ENCODE measurements around the gene HHAT.

HHAT gene

DNA sequence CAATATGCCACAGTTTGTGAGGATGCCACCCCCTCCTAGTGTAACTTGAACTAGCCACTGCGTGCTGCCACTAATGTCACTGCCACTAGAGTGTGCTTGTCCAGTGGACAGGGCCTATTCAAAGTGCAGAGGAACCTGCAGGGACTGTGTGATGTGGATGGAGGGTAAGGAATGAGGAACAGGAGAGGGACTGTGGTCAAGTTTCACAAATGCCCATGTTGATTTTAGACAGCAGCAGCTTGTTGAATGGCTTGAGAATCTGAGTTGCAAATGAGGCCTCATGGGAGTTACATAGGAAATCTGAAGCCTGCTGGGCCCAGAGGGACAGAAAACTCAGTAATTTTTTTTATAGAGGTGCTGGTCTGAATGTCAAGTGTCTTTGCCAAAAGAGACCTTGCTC lies 112.3 kb downstream of the HHAT start:
- DNase-seq (ENCODE audit: low read depth): no peak

DNA sequence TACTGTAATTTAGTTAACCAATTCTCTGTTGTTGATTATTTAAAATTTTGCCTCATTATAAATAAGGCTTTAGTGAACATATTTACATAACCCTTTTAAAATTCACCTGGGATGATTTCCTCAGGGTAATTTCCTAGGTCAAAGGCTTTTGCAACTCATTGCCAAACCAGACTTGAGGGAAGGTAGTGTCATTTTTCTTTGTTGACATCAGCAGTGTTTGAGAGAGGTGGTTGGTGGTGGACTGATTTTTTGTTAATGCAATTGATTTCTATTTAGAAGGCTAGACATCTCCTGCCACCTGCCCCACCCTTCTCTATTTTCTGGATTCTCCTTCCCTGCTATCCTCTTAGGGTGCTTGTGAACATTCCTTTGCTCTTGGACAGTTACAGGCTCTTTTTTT lies 116.8 kb downstream of the HHAT start:
- DNase-seq (ENCODE audit: low read depth): no peak

DNA sequence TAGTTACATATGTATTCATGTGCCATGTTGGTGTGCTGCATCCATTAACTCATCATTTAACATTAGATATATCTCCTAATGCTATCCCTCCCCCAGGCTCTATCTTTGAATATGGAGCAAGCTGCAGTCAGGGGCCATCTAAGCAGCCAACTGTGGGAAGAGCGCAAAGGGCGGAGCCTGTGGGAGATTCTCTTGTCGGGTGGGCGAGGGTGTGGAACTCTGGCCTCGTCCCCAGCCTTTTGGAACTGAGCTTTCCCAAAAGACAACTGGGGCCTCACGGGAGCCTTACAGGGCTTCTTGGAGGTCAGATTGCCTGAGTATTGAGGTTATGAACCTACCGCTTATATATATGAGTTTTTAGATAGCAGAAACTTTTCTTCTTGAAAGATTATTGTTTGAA lies 117.2 kb downstream of the HHAT start:
- DNase-seq (ENCODE audit: low read depth): no peak

DNA sequence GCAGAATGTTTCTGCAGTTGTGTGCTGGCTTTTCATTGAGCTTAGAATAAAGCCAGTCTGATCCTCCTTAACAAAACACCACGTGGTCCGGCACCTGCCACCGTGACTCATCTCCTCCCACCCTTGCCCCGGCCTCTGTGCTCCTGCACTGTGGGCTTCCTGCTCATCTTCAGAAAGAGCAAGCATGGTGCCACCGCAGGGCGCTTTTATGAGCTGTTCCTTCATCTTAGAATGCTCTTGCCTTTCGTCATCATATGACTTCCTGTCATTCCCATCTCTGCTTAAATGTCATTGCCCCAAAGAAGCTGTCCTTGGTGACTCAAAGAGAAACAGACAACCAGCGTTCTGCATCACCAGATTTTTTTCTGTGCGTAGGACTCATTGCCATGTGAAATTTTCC lies 117.8 kb downstream of the HHAT start:
- DNase-seq (ENCODE audit: low read depth): peak; percentile 73

DNA sequence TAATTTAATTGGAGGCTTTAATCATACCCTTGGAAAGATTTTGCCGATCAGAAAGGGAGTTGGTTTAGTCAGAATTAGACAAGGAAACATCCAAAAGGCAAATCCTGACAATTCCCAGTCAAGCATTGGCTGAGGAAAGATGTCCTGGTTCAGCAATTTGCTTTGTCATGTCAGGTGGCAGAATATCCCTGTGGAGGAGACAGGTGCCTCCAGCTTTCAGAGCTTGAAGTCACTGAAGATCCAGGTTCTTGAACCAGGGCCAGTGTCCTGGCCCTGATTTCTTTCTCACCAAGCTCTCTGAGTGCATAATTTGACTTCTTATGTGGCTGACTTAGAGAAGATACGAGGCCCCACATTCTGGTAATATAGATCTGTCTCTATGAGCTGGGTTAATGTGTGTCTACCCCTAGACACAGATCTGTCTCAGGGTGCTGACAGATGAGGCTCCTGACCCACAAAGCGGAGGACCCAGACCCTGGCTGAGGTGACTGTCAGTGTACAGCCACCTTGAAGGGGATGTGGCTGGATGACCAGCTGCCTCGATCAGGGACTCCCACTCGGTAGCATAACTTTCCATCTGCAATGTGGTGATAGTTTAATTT lies 118.9 kb downstream of the HHAT start:
- no peak for DNase-seq (ENCODE audit: low read depth)

DNA sequence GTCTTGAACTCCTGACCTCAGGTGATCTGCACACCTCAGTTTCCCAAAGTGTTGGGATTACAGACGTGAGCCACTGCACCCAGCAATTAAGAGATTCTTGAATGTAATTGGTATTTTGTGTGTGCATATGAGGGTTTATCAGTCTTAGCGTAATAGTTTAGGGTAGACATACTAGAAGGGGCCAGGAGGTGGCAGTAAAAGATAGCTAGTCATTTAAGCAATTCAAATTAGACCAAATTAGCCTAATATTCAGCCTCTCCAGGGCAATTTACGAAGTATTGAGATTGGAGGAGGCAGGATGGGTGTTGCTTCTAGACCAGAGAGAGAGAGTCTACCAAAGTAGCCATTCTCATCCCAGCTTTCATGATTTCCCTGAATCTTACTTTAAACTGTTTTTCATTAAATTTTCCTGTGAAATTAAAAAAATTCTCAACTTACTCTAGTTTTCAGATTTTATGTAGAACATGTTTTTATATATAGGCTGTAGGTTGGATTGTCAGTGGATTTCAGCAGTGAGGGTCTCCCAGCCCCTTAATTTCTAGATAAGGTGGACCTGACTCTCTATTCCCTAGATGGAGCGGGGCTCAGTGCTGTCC lies 119.7 kb downstream of the HHAT start:
- no peak for DNase-seq (ENCODE audit: low read depth)

DNA sequence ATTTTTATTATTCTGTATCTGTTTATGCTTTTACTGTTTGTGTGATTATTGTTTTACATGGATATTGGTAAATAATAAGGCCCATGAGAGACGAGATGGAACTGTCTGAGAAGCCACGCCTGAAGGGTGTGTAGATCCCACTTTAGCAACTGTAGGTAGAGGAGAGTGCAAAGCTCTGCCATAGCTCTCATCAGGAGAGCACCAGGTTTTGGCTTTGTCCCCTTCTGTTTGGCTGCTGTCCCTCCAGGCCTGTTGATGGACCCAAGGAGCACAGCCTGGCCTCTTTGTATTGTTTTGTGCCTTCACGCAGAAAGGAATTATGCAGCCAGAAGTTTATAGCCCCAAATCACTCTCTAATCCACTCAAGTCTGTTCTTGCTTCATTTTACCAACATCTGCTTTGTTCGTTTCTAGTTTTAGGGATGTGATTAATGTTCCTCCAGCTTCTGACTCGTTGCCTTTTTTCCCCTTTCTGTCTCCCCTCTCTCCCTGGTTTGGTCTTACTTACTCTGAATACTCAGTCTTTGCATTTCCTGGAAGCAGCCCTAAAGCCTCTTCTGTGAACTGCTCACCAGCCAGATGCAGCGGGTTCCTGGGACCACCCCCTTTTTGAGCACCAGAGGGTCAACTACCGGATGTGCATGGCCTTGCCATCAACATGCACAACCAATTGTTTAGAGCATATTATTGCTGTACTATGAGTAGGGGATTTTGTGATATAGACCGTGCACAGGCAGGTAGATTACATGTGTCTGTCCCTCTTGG lies 127.3 kb downstream of the HHAT start:
- DNase-seq (ENCODE audit: low read depth): no peak

DNA sequence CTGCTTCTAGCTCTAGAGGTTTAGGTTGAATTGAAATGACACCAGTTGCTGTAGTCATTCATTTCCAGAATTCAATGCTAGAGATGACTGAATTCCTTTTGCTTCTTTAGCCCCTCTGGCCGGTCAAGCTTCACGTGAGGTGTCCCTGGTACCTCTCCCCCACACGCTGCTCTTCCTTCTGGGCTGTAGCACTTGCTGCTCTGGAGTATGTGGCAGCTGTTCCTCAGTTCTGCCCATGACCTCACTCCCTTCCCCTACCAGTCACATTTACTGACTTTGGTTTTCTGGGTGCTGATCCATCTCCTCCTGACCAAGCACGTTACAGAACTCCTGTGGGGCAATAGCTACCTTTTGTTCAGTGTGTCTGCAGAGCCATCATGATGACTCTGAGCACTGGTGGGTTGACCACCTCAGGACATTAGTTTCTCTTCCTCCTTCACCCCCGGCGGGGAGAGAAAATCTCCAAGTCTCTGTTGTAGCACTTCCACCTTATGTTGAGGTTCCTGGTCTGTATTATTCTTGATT lies 128.1 kb downstream of the HHAT start:
- DNase-seq (ENCODE audit: low read depth): no peak

DNA sequence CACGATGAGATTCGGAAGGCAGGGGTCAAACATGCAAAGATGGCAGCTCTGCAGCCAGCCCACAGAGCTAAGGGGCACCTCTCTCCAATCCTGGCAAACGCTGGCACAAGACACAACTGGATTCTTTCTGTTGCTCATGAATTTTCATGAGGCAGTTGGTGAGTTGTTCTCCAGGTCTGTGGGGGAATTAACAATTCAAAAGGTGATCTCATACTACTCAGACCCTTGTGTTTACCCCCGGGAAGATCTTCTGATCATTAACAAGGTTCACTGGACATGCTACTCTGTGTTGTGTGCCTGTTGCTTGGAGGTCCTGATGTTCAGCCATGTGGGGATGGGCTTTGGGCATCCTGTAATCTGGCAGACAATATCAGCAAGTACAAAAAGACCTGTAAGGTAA lies 128.9 kb downstream of the HHAT start:
- DNase-seq (ENCODE audit: low read depth): no peak

DNA sequence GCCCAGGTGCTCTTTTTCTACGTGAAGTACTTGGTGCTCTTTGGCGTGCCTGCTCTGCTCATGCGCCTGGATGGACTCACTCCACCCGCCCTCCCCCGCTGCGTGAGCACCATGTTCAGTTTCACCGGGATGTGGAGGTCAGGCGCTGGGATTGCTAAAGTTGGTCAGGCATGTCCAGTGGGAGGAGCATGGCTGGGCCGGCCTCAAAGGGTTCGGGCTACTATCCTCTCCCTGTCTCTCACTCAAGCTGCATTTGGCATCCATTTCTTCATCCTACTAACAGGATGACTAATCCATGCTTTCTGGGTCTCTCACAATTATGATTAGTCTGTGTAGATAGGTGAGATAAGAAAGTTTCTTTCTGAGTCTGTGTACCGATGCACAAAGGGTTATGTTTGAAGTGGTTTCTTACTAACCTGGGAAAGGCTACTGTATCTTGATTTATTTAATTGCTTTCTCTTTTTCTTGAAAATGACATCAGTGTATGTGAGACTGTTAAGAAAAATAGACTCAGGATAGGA lies 135.9 kb downstream of the HHAT start:
- DNase-seq (ENCODE audit: low read depth): no peak

DNA sequence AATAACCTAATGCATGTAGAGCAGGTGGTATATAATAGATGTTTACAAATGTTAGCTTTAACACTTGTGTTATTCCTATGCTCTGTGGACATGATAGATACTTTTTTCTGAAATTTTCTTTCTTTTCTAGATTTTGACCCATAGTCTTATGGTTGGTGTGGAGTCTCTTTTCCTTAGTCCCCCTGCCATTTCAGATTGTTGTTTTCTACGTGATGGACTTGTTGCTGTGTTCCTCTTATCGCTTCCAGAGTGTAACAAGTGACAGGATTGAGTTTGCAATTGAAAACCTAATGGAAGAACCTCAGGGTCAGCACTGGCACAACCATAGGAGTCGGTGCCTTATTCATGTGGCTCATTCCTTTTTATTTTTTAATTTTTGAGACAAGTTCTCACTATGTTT lies 136.4 kb downstream of the HHAT start:
- DNase-seq (ENCODE audit: low read depth): no peak

DNA sequence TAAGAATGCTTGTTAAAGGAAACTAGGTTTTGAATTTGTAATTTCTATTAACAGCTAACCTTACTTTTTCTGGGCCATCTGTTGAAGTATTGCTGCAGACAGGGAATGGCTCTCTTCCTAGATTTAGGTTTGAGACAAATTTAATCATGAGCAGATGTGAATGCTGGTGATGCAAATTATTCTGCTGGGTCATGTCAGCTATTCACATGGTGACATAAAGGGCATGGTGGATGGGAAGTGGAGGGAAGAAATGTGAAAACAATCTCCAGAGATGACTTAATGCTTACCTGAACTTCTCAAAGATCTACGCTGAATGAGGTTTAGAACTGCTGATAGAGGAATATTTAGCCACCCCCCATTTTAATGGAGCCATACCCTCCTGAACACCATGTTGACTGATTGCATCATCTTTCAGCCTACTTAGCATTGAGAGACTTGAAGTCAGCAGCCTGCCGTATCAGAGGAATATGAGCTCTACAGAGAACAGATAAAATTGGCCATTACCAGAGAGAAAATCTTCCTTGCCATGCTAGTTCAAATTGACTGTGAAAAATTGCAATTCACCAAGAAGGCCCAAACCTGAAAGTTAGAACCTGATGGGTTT lies 138.8 kb downstream of the HHAT start:
- no peak for DNase-seq (ENCODE audit: low read depth)

DNA sequence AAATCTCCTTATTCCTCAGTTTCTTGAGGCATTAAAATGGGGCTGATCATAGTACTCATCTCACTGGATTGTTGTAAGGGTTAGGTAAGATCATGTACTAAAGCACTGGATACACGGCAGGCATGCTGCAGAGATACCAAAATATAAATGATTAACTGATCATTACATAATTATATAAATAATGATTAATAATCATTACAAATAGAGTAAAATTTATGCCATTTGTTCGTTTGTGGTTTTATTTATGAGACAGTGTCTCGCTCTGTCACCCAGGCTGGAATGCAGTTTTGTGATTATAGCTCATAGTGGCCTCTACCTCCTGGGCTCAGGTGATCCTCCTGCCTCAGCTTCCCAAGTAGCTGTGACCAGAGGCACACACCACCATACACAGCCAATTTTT lies 140.7 kb downstream of the HHAT start:
- no peak for DNase-seq (ENCODE audit: low read depth)

DNA sequence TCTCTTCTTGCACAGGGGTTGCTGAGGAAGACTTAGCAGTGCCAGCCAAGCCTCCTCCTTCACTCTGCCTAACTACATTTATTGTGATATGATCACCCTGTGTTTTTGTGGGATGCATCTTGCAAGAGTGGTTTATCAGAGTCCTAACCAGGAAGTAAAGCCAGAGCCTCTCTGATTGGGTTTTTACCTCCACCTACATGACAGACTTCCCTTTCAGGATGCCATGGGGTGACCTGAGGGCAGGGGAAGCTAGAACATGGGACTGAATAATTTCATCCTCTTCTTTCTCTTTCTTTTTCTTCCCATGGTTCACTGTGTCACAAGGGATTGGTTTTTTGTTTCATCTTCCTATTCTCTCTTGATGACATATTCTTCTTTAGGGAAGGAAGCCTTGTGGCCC lies 146.6 kb downstream of the HHAT start:
- no peak for DNase-seq (ENCODE audit: low read depth)

DNA sequence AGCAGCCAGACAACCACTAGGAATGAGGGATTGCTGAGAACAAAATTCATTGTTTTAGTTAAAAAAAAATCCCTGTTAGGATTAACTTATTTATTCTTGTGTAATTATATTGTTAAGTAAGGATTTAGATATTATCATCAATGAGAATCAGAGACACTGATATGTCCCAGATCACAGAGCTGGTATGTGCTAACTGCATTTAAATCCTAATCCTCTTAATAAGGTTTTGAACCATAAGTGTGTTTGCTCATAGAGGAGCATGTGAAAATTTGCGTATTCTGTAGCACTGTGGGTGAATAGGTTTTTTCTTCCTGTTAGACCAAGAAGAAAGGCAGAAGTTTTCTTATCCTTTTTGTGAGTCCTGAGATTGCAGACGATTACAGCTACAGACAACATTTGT lies 147.1 kb downstream of the HHAT start:
- no peak for DNase-seq (ENCODE audit: low read depth)

DNA sequence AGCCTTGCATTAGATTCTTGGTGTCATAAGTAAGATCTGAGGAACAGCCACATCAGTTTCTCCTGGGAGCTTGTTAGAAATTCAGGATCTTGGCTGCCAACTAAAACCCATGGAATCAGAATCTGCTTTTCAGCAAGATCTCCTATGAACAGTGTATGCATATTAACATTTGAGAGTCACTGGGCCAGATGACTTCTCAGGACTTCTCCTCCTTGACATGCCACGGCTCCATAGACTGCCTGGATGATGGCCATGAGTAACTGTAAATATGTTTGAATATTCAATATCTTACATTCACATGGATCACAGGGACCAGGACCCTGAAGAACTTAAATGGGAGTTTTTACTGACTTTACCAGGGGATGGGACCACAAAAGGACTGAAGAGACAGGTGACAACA lies 148.0 kb downstream of the HHAT start:
- DNase-seq (ENCODE audit: low read depth): no peak

DNA sequence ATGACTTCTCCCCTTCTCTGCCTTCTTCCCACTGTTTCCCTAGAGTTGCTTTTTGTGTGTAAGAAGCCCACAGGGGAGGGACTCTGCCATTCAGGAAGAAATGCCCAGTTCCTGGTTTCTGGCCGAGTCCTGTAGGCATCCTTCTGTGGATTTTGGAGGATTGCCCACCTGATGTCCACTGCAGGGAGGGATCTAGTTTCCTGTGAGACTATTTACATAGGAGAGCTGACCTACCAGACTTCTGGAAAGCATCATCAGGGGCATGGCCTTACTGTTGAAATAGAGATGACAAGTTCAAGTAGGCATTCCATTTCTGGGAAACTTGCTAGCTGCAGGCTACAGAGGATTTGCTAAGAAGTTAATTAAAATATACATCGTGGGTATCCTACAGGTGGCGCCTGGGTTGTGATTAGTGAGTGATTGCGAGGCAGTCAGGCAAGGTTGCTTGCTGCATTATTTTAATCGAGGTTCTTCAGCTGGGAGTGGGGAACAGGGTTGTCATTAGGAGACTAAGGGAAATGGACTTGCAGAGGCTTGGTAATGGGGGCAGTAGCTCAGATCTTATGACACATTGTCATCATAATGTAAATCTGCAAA lies 148.7 kb downstream of the HHAT start:
- DNase-seq (ENCODE audit: low read depth): no peak

DNA sequence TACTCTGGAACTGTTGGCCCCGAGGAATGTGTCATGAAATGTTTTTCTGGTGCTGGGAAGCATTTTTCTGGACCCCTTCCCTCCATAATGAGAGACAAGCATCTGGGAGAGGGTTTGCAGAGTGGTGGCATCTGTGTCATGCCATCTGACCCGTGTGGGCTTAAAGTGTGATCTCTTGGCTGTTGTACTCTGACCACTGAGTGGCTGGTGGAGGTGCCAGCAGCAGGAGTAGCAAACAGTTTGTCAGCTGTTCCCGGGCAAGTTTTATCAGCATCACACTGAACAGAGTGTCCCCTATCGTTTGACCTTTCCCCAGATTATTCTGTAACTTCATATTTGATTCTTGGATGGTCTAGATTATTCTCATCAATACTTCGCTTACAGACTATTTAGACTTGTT lies 150.1 kb downstream of the HHAT start:
- no peak for DNase-seq (ENCODE audit: low read depth)

DNA sequence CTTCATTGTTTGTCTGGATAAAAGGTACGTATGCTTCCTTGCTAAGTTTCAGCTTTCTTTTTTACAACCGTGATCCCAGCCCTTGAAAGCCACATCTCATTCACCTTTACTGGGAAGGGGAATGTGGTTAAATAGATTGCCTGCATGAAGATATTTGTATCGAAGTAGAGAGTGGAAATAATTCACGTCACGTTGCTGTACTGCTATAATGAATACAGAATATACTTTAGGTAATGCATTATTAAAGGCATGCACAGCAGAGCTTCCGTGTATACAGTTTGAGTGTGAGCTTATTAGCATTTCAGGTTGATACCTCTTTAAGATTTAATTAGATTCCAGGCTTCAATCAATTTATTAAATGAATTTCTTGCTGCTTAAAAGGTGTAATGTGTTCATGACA lies 153.8 kb downstream of the HHAT start:
- no peak for DNase-seq (ENCODE audit: low read depth)

DNA sequence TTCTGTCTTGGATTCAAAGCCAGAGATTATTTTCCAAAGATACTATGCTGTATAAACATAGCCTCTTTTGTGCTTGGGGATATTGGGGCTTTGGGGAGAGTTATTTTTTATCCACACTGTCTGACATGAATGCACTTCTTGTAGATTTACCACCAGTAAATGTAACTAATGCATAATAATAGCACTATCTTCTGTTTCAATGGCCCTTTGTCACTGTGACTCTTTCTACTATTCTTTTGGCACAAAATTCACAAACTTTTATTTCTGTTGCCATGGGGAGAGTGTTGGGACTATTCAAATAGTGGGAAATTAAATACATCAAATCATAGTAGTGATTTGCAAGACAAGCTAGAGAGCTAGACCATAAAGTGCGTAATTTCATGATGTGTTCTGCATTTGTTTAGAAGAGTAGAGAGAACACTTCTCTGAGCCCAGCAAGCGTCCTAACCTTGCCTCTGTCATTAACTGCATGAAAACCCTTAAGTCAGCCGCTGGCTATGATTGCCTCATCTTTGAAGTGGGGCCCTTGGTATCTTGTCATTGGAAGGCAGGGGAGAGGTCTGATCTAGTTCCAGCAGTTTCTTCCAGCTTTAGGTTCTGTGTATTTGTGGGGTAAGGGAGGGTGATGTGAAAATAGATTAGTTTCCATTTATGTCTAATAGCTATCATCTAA lies 154.4 kb downstream of the HHAT start:
- no peak for DNase-seq (ENCODE audit: low read depth)

DNA sequence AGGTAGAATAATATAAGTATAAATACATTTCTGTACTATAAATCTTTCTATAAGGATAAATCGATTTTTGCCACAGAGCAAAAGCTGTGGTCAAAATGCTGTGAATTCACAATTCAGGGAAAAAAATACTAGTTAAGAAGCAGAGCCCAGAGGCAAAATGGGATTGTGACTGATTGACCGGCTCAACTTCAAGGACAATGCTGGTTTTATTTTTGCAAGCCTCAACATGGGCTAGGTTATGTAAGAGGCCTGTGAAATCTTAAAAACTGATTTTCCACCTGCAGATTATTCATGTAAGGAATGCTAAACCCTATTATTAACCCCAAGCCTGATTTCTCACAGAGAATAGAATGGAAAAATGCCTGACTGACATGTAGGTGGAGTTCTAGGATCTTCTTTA lies 155.1 kb downstream of the HHAT start:
- no peak for DNase-seq (ENCODE audit: low read depth)

DNA sequence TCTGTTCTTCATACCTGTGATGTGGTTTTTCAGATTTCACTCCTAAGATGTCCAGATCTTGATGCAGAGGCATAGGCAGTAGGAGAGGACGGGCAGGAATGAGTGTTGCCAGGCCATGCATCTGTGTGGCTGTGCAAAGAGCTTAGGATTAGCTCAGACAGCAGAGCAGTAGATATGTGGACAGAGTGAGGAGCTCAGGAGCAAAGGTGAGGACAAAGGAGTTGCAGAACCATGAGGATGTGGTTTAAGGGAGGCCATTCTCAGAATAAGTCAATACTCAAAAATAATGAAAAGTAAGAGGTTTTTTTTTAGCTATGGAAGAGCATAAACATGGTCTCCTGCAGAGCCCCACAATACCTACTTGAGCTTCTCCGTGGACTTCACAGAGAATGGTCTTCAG lies 158.3 kb downstream of the HHAT start:
- no peak for DNase-seq (ENCODE audit: low read depth)
